Colon (tissue), 2 donors: Measurements from ENCODE around the gene LAMC3.

Experiments used
- FAIRE-seq: peaks from 2 replicates; lab custom pipeline; 2012; peaks lifted over from hg19 to GRCh38; lab: Jason Lieb, UNC
- donor health status: control.
- donor health status: control.

The LAMC3 gene

GRCh38 chr9:131008909-131009618 is at the start of gene LAMC3:
LAMC3 (plus strand) TSS chr9:131009174; CDS start chr9:131009215, 41 bp downstream.
- no peak for FAIRE-seq

GRCh38 chr9:130959809-130960334 is 49.1 kb upstream of the LAMC3 start:
- FAIRE-seq = no peak

GRCh38 chr9:130960522-130961378 is 48.2 kb upstream of the LAMC3 start:
- no peak for FAIRE-seq

DNA sequence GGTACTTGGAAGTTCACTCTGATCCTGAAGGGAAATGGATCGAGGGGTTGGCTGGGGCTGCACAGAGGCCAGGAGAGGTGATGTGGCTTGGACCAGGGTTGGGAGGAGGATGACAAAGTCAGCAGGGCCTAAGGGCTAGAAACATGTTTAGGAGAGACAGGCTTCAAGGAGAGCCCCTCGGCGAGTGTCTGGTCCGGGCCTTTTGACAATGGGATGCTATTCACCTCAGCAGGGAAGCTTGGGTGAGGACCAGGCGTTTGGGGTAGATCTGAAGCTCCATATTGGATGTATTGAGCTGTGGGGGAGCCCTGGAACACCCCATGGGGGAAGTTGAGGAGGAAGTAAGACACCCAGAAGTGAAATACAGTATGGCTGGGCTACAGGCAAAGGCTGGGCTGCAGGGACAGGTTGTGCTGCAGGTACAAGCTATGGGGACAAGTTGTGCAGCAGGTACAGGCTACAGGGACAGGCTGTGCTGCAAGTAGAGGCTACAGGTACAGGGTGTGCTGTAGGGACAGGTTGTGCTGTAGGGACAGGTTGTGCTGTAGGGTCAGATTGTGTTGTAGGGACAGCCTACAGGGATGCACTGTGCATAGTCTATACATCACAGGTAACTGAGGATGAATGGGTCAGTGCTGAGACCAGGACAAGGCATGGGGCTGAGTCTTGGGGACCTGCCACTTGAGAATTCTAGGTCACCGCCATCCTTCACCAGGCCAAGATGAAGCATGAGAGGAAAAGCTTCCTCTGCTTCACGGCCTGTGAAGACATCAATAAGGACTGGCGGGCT is 47.3 kb upstream of the LAMC3 start:
- FAIRE-seq = no peak

DNA sequence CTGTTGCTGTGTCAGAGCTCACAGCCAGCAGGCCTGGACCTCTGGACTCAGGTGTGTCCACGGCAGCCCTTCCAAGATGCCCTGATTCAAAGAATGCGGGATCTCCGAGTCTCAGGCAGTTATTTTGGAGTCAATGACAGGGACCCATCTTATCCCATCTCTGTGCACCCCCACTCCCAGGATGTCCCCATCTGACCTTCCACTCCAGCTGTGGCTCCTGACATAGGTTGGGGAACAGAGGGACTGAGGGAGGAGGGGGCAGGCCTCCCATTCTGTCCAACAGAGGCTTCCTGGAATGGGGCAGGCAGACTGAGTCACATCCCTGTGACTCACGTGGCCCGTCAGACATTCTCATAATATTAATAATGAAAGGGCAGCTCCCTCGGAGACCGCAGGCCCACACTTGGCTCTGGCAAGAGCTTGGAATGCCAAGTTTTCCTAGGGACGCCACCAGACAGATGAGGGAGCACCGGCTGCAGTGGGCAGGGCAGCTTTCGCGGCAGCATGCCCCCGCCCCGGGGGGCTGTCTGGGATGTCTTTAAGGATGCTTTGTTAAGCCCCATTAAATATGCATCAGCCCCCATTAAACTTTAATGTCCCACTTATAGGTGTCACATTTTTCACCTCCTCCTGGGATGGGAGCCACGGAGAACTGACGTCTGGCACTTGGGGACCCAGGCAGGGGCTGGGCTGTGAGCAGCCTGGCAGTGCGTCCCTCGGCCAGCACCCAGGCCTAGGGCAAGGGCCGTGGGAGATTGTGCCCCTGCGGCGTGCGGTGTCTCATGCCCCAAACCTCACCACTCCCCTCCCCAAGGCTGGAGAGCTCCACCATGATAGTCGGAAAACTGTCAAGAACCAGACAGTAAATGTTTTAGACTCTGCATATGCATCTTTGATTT is 46.3 kb upstream of the LAMC3 start:
- FAIRE-seq = no peak

DNA sequence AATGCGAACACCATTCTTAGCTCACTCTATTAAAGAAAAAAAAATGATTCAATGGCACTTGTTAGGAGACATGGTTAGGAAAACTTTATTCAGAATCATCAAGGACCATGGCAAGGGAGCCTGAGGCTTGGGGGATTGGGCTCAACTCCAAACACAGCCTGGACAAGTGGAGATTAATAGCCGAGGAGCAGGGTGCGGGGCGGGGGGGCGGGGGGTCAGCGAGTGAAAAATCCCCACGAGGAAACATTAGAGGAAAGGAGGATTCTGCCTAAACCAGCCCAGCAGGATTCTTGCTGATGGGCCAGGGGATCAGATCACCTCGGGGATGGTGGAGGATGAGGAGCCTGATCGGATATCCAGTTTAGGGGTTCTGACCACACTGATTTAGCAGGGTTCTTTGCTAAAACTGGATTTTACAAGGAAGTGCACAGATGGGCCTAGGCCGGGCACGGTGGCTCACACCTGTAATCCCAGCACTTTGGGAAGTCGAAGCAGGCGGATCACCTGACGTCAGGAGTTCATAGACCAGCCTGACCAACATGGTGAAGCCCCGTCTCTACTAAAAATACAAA is 45.6 kb upstream of the LAMC3 start:
- FAIRE-seq = no peak

DNA sequence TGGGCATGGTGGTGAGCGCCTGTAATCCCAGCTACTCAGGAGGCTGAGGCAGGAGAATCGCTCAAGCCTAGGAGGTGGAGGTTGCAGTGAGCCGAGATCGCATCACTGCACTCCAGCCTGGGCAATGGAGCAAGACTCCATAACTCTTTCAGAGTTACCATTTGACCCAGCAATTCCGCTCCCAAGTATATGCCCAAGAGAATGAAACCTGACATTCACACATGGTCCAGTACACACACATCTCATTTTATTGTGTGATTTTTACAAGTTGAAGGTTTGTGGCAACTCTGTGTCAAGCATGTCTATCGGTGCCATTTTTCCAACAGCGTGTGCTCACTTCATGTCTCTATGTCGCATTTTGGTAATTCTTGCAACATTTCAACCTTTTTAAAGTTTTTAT is 45.1 kb upstream of the LAMC3 start:
- no peak for FAIRE-seq

- no peak for FAIRE-seq
Measured at GRCh38 chr9:130965680-130966079, 43.3 kb upstream of the LAMC3 start.

DNA sequence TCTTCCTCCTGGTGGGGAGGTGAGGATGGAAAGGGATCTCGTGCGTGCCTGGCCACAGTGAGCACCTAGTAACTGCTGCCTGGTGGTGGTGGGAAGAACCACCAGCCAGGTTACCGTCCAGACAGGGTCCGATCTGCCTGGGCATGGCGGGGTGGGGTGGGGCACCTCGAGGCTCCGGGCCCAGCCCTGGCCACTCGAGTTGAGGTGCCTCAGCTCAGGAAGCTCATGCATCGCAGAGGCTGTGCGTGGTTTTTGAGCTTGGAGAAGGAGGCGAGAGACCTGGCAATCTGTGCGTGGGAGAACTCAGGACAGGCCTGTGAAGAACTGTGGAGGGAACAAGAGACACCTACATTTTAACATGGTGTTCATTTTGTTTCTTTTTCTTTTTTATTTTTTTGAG is 38.9 kb upstream of the LAMC3 start:
- no peak for FAIRE-seq

- no peak for FAIRE-seq
Measured at GRCh38 chr9:130970855-130971254, 38.1 kb upstream of the LAMC3 start.

GRCh38 chr9:130971294-130971849 is 37.6 kb upstream of the LAMC3 start:
- FAIRE-seq = no peak

GRCh38 chr9:130972277-130972956 is 36.6 kb upstream of the LAMC3 start:
- FAIRE-seq = no peak

- FAIRE-seq = no peak
Measured at GRCh38 chr9:130972957-130973685, 35.9 kb upstream of the LAMC3 start.

DNA sequence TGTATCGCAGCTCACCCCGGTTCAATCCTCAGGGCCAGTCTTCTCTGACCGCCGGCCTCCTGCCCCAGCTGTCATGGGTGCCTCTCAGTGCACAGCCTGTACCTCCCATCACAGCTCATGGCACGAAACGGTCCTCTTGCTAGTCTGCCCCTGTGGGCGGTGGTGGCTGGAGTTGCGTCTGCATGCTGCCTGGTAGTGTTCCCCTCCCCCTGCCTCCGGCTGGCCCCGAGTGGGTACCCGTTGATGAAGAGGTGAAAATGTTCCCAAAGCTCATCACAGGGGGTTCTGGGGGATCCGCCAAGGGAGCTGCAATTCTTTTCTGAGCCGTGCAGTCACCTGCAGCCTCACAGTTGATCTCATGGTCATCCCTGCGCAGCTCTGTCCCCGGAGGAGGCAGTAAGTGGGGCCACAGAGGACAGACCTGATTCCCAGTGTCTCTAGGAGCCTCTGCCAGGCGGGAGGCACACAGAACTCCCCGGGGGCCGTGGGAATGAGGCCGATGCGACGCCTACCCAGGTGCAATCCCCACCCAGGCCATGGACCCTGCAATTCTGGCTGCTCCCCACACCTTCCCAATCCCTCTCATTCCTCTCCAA is 35.2 kb upstream of the LAMC3 start:
- FAIRE-seq = no peak

- FAIRE-seq = no peak
Measured at GRCh38 chr9:130974697-130975096, 34.3 kb upstream of the LAMC3 start.

DNA sequence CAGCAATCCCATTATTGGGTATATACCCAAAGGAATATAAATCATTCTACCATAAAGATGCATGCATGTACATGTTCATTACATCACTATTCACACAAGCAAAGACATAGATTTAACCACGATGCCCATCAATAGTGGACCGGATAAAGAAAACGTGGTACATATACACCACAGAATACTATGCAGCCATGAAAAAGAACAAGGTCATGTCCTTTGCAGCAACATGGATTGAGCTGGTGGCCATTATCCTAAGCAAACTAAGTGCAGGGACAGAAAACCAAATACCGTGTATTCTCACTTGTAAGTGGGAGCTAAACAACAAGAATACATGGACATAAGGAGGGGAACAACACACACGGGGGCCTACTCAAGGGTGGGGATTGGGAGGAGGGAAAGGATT is 33.8 kb upstream of the LAMC3 start:
- no peak for FAIRE-seq

DNA sequence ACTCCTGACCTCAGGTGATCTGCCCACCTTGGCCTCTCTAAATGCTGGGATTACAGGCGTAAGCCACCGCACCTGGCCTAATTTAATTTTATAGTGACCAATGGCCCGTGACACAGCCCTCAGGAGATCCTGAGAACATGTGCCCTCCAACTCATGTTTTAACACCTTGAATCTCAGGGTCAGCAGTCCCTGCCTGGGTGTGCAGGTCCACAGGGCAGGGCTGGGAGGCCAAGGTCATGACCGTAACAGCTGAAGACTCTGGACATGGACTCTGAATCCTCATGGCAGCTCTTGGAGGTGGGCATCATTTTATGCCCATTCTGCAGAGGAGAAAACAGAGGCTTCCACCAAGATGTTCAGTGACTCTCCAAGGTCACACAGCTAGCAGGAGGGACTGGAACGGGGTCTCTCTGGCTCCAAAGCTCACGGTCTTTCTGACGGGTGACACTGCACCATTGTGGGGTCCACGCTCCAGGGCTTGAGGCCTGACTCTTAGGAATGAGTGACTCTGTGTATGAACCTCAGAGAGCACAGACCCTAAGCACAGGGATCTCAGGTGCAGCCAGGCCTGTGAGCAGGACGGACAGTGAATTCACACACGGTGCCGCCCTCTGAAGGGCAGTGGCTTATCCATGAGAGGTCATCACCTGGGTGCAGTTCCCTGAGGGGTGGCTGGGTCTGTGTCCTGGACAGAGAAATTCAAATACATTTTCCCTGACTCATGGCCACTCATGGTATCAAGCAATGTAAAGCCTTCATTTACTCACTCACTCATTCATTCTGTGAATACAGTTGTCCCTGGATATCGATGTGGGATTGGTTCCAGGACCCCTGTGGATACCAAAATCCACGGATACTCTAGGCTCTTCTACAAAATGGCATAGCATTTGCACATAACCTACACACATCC is 32.8 kb upstream of the LAMC3 start:
- no peak for FAIRE-seq

DNA sequence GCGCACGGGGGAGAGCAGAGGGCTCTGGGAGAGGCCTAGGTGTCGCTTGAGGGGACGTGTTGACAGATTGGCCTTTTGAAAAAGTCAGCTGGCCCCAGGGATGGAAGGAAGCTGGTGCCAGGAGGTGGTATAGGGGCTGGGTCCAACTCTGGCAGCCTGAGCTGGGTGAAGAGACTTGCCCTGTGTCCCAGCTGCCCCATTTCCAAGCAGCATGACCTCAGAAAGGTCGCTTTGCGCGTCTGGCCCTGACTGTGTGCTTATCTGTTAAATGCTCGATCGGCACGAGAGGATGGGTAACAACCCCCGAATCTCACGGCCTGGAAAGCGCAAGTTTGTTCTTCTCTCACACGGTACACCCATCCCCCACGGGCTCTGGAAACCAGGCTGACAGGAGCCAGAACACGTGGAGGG is 31.2 kb upstream of the LAMC3 start:
- FAIRE-seq = no peak
